ENCODE measurements around the gene IMPA2.
"Not testable (repeated sequence)": the region's sequence is repeated elsewhere in the genome, so short reads cannot be mapped to it uniquely, and the experiment has no call there.

The IMPA2 gene

GRCh38 chr18:12048010-12048826 lies 66.9 kb downstream of the IMPA2 start:
- DNase-seq (ENCODE audit: low read depth, low spot score): no peak

- DNase-seq (ENCODE audit: low read depth, low spot score): peak; percentile 57
Observed at GRCh38 chr18:12048827-12049175, 67.5 kb downstream of the IMPA2 start.

GRCh38 chr18:12049978-12050811 lies 68.9 kb downstream of the IMPA2 start:
- DNase-seq (ENCODE audit: low read depth, low spot score): no peak

GRCh38 chr18:12052866-12053265 lies 71.6 kb downstream of the IMPA2 start:
- no peak for DNase-seq (ENCODE audit: low read depth, low spot score)

GRCh38 chr18:12053289-12053688 lies 72.0 kb downstream of the IMPA2 start:
- DNase-seq (ENCODE audit: low read depth, low spot score): no peak

GRCh38 chr18:12056034-12056883 lies 75.0 kb downstream of the IMPA2 start:
- no peak for DNase-seq (ENCODE audit: low read depth, low spot score)

- no peak for DNase-seq (ENCODE audit: low read depth, low spot score)
Observed at GRCh38 chr18:12056884-12057402, 75.6 kb downstream of the IMPA2 start.

GRCh38 chr18:12057419-12058039 lies 76.2 kb downstream of the IMPA2 start:
- no peak for DNase-seq (ENCODE audit: low read depth, low spot score)

GRCh38 chr18:12059334-12060181 lies 78.3 kb downstream of the IMPA2 start:
- no peak for DNase-seq (ENCODE audit: low read depth, low spot score)

- DNase-seq (ENCODE audit: low read depth, low spot score): no peak
Observed at GRCh38 chr18:12060182-12060870, 79.0 kb downstream of the IMPA2 start.

GRCh38 chr18:12061685-12062084 lies 80.4 kb downstream of the IMPA2 start:
- DNase-seq (ENCODE audit: low read depth, low spot score): no peak

GRCh38 chr18:12062974-12063373 lies 81.7 kb downstream of the IMPA2 start:
- no peak for DNase-seq (ENCODE audit: low read depth, low spot score)

GRCh38 chr18:12064086-12064763 lies 82.9 kb downstream of the IMPA2 start:
- no peak for DNase-seq (ENCODE audit: low read depth, low spot score)

- DNase-seq (ENCODE audit: low read depth, low spot score): no peak
Observed at GRCh38 chr18:12065397-12065796, 84.1 kb downstream of the IMPA2 start.

GRCh38 chr18:12066910-12067511 lies 85.7 kb downstream of the IMPA2 start:
- DNase-seq (ENCODE audit: low read depth, low spot score): no peak

GRCh38 chr18:12067671-12068070 lies 86.4 kb downstream of the IMPA2 start:
- DNase-seq (ENCODE audit: low read depth, low spot score): no peak

GRCh38 chr18:12068316-12068949 lies 87.1 kb downstream of the IMPA2 start:
- not testable (repeated sequence) for DNase-seq (ENCODE audit: low read depth, low spot score)

- no peak for DNase-seq (ENCODE audit: low read depth, low spot score)
Observed at GRCh38 chr18:12068950-12069320, 87.6 kb downstream of the IMPA2 start.
